OCI-LY3 (cell line): Measurements from ENCODE around the gene RPUSD3.

Source experiments
- EZH2phosphoT487 ChIP-seq: fragments of 200-600 bp; shearing (Covaris generic); IDR thresholded peaks from 2 replicates; pipeline ENCODE4 v1.6.1; 2018; ENCODE audit warnings: antibody characterized with exemption, mixed run types, low read depth
- TF ChIP-seq, protein P1 (sequence below): fragments of 200-600, 300-600 bp; sonication (generic); IDR thresholded peaks from 2 replicates; pipeline ENCODE4 v1.5.1; 2014; ENCODE audit warnings: antibody characterized with exemption, low read length, low read depth

DNA sequence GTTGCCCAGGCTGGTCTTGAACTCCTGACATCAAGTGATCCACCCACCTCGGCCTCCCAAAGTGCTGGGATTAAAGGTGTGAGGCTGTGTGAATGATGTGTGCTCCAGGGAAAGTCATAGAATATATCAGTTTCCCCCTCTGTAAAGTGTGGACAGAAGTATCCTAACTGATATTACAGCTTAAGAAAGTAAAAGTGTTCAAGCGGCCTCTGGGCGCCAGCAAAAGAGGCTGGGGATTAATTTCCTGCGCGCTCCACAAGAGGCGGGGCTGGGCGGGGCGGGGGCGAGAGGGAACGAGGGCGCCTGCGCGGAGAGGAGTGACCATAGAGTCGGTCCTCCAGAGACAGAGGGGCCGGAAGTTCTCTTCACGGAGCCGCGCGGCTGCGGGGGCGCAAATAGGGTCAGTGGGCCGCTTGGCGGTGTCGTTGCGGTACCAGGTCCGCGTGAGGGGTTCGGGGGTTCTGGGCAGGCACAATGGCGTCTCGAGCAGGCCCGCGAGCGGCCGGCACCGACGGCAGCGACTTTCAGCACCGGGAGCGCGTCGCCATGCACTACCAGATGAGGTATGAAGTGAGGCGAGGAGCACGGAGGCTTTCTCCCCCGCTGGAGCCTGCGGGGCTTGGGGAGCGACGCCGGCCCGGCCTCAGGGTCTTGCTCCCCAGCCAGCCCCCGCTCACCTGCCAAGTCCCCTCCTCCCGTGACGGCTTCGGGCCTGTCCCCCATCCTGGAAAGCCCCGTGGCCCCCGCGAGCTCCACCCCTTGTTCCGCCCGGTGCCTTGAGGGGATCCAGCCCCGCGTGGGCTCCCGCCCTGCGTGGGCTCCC, 46.7 kb upstream of the RPUSD3 start, which contains the start of gene JAGN1:
- TF ChIP-seq, protein P1, sequence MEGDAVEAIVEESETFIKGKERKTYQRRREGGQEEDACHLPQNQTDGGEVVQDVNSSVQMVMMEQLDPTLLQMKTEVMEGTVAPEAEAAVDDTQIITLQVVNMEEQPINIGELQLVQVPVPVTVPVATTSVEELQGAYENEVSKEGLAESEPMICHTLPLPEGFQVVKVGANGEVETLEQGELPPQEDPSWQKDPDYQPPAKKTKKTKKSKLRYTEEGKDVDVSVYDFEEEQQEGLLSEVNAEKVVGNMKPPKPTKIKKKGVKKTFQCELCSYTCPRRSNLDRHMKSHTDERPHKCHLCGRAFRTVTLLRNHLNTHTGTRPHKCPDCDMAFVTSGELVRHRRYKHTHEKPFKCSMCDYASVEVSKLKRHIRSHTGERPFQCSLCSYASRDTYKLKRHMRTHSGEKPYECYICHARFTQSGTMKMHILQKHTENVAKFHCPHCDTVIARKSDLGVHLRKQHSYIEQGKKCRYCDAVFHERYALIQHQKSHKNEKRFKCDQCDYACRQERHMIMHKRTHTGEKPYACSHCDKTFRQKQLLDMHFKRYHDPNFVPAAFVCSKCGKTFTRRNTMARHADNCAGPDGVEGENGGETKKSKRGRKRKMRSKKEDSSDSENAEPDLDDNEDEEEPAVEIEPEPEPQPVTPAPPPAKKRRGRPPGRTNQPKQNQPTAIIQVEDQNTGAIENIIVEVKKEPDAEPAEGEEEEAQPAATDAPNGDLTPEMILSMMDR: no peak
- TF ChIP-seq EZH2phosphoT487: no peak
